Midbrain (tissue), 1 donor: ENCODE measurements around the gene ADD3.

Source experiments
- DNase-seq: peaks from one replicate; lab custom pipeline; 2025; lab: John Stamatoyannopoulos, UW

Gene ADD3

GRCh38 chr10:110175406-110175805 is 167.6 kb downstream of the ADD3 start:
- no peak for DNase-seq

GRCh38 chr10:110176141-110177030 is 168.6 kb downstream of the ADD3 start:
- no peak for DNase-seq

GRCh38 chr10:110179220-110179619 is 171.4 kb downstream of the ADD3 start:
- no peak for DNase-seq

GRCh38 chr10:110181451-110181850 is 173.7 kb downstream of the ADD3 start:
- DNase-seq: no peak

- no peak for DNase-seq
Measured at GRCh38 chr10:110181911-110182310, 174.1 kb downstream of the ADD3 start.

GRCh38 chr10:110184398-110184797 is 176.6 kb downstream of the ADD3 start:
- DNase-seq: no peak
